SK-N-SH (cell line): Measurements from ENCODE around the gene FAM217A. TPM values are rescaled to one million over a fixed set of nuclear protein-coding genes. Genes with fewer than 3 reads are reported as not detected.

Experiments used
- CTCF ChIA-PET: fragments of 300-600, 350-600 bp; formaldehyde crosslinking; extraction: SDS; loops from one replicate; lab custom pipeline; 2021; lab: Yijun Ruan, JAX
- POLR2A ChIA-PET: fragments of 350-600 bp; sonication (Branson Sonifier 250); formaldehyde crosslinking; extraction: SDS; loops from one replicate; lab custom pipeline; 2020; ENCODE audit warnings: antibody characterized with exemption, inconsistent platforms; lab: Yijun Ruan, JAX
- DNase-seq: peaks from one replicate; pipeline ENCODE4 v3.0.0; 2012
- H2AFZ ChIP-seq: fragments of 200-600 bp; sonication (generic); 2 replicates; pipeline ENCODE4 v1.8.1; 2016; ENCODE audit warnings: antibody characterized with exemption, mild to moderate bottlenecking, low read depth
- H3F3A ChIP-seq: fragments of 200-600 bp; sonication (generic); replicated peaks from 2 replicates; pipeline ENCODE3; 2016; ENCODE audit warnings: antibody characterized with exemption, mild to moderate bottlenecking; ENCODE audit not compliant: insufficient read depth
- H3K27ac ChIP-seq, 2 experiments: fragments of 200-500 bp in 1 of 2; fragments of 200-600 bp in 1 of 2; sonication (Bioruptor generic) in 1 of 2; sonication (generic), shearing (Covaris generic) in 1 of 2; 2 replicates each; pipeline versions ENCODE4 v1.5.1 to v1.6.1; 2014 to 2016; ENCODE audit warnings: low read depth in 2 of 2, inconsistent platforms in 1 of 2, low read length in 1 of 2, mild to moderate bottlenecking in 1 of 2, mixed read lengths in 1 of 2
- H3K27me3 ChIP-seq: fragments of 200-600 bp; sonication (generic), shearing (Covaris generic); 2 replicates; pipeline ENCODE4 v1.6.1; 2016; ENCODE audit warnings: mixed run types; ENCODE audit not compliant: insufficient read depth
- H3K36me3 ChIP-seq, 2 experiments: fragments of 200-500 bp in 1 of 2; fragments of 200-600 bp in 1 of 2; sonication (Bioruptor generic) in 1 of 2; sonication (generic) in 1 of 2; replicated peaks in 1 of 2; 2 replicates each; pipeline versions ENCODE3 to v1.5.1; 2014 to 2016; ENCODE audit warnings: low read length in 1 of 2, mild to moderate bottlenecking in 1 of 2; ENCODE audit not compliant: insufficient read depth in 2 of 2, control insufficient read depth in 1 of 2
- H3K4me1 ChIP-seq, 2 experiments: fragments of 200-500 bp in 1 of 2; fragments of 200-600 bp in 1 of 2; sonication (Bioruptor generic) in 1 of 2; sonication (generic), shearing (Covaris generic) in 1 of 2; 2 replicates each; pipeline versions ENCODE4 v1.5.1 to v1.6.1; 2014 to 2016; ENCODE audit warnings: low read depth in 1 of 2, low read length in 1 of 2, mixed run types in 1 of 2; ENCODE audit not compliant: insufficient read depth in 2 of 2, control insufficient read depth in 1 of 2
- H3K4me2 ChIP-seq: fragments of 200-600 bp; sonication (generic), shearing (Covaris generic); 2 replicates; pipeline ENCODE4 v1.6.1; 2017; ENCODE audit warnings: mixed run types
- H3K4me3 ChIP-seq, 2 experiments: fragments of 200-500 bp in 1 of 2; fragments of 200-600 bp in 1 of 2; sonication (Bioruptor generic) in 1 of 2; sonication (generic), shearing (Covaris generic) in 1 of 2; 2 replicates each; pipeline versions ENCODE4 v1.5.1 to v1.8.1; 2014 to 2016; ENCODE audit warnings: low read depth in 2 of 2, inconsistent platforms in 1 of 2, low read length in 1 of 2, mild to moderate bottlenecking in 1 of 2, mixed read lengths in 1 of 2, moderate library complexity in 1 of 2
- H3K79me2 ChIP-seq: fragments of 200-600 bp; sonication (generic); 2 replicates; pipeline ENCODE4 v1.8.1; 2017; ENCODE audit warnings: mild to moderate bottlenecking; ENCODE audit not compliant: insufficient read depth
- H3K9ac ChIP-seq: fragments of 200-600 bp; sonication (generic); 2 replicates; pipeline ENCODE4 v1.6.1; 2017; ENCODE audit warnings: mixed run types
- H3K9me2 ChIP-seq: fragments of 200-600 bp; sonication (generic); 2 replicates; pipeline ENCODE4 v1.6.1; 2017; ENCODE audit warnings: mixed run types
- H3K9me3 ChIP-seq: fragments of 200-600 bp; sonication (generic); 2 replicates; pipeline ENCODE4 v1.6.1; 2017; ENCODE audit warnings: mixed run types, mild to moderate bottlenecking, moderate library complexity
- H4K20me1 ChIP-seq: fragments of 200-600 bp; sonication (generic); 2 replicates; pipeline ENCODE4 v1.6.1; 2017; ENCODE audit warnings: mild to moderate bottlenecking, mixed run types; ENCODE audit not compliant: insufficient read depth
- FOSL2 ChIP-seq: IDR thresholded peaks from 2 replicates; pipeline ENCODE4 v1.4.0; 2012; ENCODE audit warnings: low read depth, mild to moderate bottlenecking, moderate library complexity, borderline replicate concordance
- GABPA ChIP-seq: IDR thresholded peaks from 2 replicates; pipeline ENCODE4 v1.4.0; 2012; ENCODE audit warnings: low read depth, mild to moderate bottlenecking
- IRF3 ChIP-seq: fragments of 150-350 bp; IDR thresholded peaks from 2 replicates; pipeline ENCODE4 v1.6.1; 2016; ENCODE audit warnings: mild to moderate bottlenecking, low read depth, low read length
- NFIC ChIP-seq: IDR thresholded peaks from 2 replicates; pipeline ENCODE4 v1.4.0; 2012; ENCODE audit warnings: borderline replicate concordance
- PBX3 ChIP-seq: IDR thresholded peaks from 2 replicates; pipeline ENCODE4; 2012
- POLR2AphosphoS5 ChIP-seq: IDR thresholded peaks from 2 replicates; pipeline ENCODE4 v1.6.1; 2012; ENCODE audit warnings: low read depth, low read length
- RAD21 ChIP-seq: IDR thresholded peaks from 2 replicates; pipeline ENCODE4 v1.6.1; 2012; ENCODE audit warnings: mild to moderate bottlenecking, low read length
- TEAD4 ChIP-seq: IDR thresholded peaks from 2 replicates; pipeline ENCODE4 v1.4.0; 2012; ENCODE audit warnings: mild to moderate bottlenecking, borderline replicate concordance; ENCODE audit not compliant: insufficient read depth
- USF1 ChIP-seq: IDR thresholded peaks from 2 replicates; pipeline ENCODE4 v1.4.0; 2012; ENCODE audit warnings: low read depth, borderline replicate concordance
- YY1 ChIP-seq: IDR thresholded peaks from 2 replicates; pipeline ENCODE4 v1.4.0; 2012; ENCODE audit warnings: low read depth, mild to moderate bottlenecking
- WGBS: methylation state at CpG from one replicate; pipeline ENCODE4 v1.1.6; 2017; ENCODE audit warnings: low lambda C conversion rate; 5-methylcytosine and 5-hydroxymethylcytosine counted together
- polyA plus RNA-seq, 3 experiments: library from polyadenylated mRNA; depleted of rRNA; stranded (reverse); fragments of >200 nt; gene quantifications; 2 replicates each; pipeline ENCODE4 v1.2.3, GENCODE V29; 2012

FAM217A gene
- polyA plus RNA-seq, 1 of the 3 experiments (the other 2 are of a cell fraction), result not detected

- CTCF ChIA-PET, result interaction anchor here (1.8 kb wide), 1 partner anchor 39 kb away, joined by 5 read pairs; no protein-coding TSS in a partner anchor
- no peaks in the 10 kb centered on the region for H3K9me2 ChIP-seq
- H4K20me1 ChIP-seq, result peaks cover 74% of the 10 kb centered on the region
- H3K79me2 ChIP-seq, result peaks cover 100% of the 10 kb centered on the region
- POLR2A ChIA-PET, result no interaction called here
- no peaks in the 10 kb centered on the region for H3K9me3 ChIP-seq
- TF ChIP-seq YY1 (no peak), TEAD4 (no peak), GABPA (no peak), RAD21 (no peak), PBX3 (no peak), POLR2AphosphoS5 (no peak), NFIC (no peak)
- TF ChIP-seq, all 33 proteins: peak for 0
- no peak for DNase-seq
- Histone ChIP-seq H3K9ac (no peak overlapping the region), H3K4me2 (no peak overlapping the region), H3K4me1 (peaks cover 0 to 9% of the 10 kb centered on the region in 2 experiments; a peak in 1 of 4 replicates), H3K4me3 (no peak overlapping the region), H3K36me3 (peaks cover 38 to 59% of the 10 kb centered on the region in 2 experiments), H3F3A (peaks cover 10% of the 10 kb centered on the region), H3K27ac (no peak overlapping the region), H2AFZ (no peak overlapping the region), H3K27me3 (no peaks in the 10 kb centered on the region)
- WGBS, result 97% methylated on average over 7 of the region's 7 CpGs
Measured at GRCh38 chr6:4029687-4030086, 49.2 kb downstream of the FAM217A start.

GRCh38 chr6:4028051-4028450 is 50.9 kb downstream of the FAM217A start:
- ChIA-PET POLR2A (no interaction called here), CTCF (interaction anchor here (1.3 kb wide), 1 partner anchor 9 kb away, joined by 5 read pairs; no protein-coding TSS in a partner anchor)
- TF ChIP-seq IRF3 (no peak), YY1 (no peak), FOSL2 (no peak), USF1 (no peak)
- Histone ChIP-seq H3K9ac (no peak overlapping the region), H3F3A (peaks cover 10% of the 10 kb centered on the region), H3K9me2 (no peaks in the 10 kb centered on the region), H3K36me3 (peaks cover 25 to 62% of the 10 kb centered on the region in 2 experiments), H3K79me2 (peaks cover 100% of the 10 kb centered on the region), H3K4me3 (no peak overlapping the region), H3K4me1 (peaks cover under 1 to 15% of the 10 kb centered on the region in 2 experiments; a peak in 2 of 4 replicates), H4K20me1 (peaks cover 82% of the 10 kb centered on the region), H3K4me2 (no peak overlapping the region), H3K27me3 (no peaks in the 10 kb centered on the region), H2AFZ (no peak overlapping the region), H3K27ac (no peak overlapping the region), H3K9me3 (no peaks in the 10 kb centered on the region)
- DNase-seq, result no peak
